HG03520 (cell line): Measurements from ENCODE around the gene FUT6.
"Not testable (repeated sequence)": the region's sequence is repeated elsewhere in the genome, so short reads cannot be mapped to it uniquely, and the experiment has no call there.

Experiments
- ATAC-seq: cut with Tn5 transposase; IDR thresholded peaks from one replicate; pipeline ENCODE4 v1.9.1; 2021; ENCODE audit warnings: mild to moderate bottlenecking, moderate library complexity; ENCODE audit not compliant: unreplicated experiment

The FUT6 gene

GRCh38 chr19:5857203-5858081 is 17.9 kb upstream of the FUT6 start:
- ATAC-seq: no peak

DNA sequence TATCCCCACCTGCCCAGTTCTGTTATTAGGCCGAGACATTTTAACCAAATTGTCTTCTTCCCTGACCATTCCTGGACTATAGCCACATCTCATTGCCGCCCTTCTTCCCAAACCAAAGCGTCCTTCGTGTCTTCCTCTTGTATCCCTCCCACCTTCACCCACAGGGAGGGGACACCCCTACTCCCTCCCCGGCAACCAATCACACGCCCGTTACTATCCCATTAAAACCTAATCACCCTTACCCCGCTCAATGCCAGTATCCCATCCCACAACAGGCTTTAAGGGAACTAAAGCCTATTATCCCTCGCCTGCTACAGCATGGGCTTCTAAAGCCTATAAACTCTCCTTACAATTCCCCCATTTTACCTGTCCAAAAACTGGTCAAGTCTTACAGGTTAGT is 15.6 kb upstream of the FUT6 start:
- ATAC-seq: not testable (repeated sequence)

GRCh38 chr19:5854121-5854520 is 14.6 kb upstream of the FUT6 start:
- ATAC-seq: not testable (repeated sequence)

- ATAC-seq: no peak
These were observed 11.8 kb upstream of the FUT6 start, which contains the start of gene FUT3 for GRCh38 chr19:5851302-5851701. Gene FUT3 (minus strand): TSS chr19:5851449.

DNA sequence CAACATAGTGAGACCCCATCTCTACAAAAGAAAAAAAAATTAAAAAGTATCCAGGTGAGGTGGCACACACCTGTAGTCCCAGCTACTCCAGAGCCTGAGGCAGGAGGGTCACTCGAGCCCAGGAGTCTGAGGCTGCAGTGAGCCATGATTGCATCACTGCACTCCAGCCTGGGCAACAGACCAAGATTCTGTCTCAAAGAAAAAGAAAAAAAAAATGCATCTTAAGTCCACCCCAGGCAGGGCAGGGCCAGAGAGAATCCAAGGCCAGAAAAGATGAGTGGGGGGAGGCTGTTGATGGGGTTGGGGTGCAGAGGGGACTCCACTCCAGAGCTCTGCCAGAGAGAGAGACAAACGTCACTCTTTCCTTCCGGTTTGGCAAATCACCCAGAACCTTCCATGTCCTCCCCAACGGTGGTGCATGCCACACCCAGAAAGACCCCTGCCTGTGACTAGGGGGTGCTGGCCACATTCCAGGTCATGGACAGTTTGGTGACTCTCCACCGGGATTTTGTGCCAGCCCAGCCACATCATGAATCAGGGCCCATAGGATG is 11.3 kb upstream of the FUT6 start:
- ATAC-seq: no peak

DNA sequence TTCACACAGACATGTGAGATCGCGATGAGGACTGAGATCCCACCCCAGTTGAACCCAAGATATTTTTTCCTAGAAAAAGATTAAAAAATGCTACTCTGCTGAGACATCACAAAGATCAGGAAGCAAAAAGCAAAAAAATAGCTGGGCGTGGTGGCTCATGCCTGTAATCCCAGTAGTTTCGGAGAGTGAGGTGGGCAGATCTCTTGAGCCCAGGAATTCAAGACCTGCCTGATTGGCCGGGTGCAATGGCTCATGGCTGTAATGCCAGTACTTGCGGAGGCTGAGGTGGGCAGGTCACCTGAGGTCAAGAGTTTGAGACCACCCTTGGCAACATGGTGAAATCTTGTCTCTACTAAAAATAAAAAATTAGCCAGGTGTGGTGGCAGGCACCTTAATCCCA is 10.7 kb upstream of the FUT6 start:
- no peak for ATAC-seq

DNA sequence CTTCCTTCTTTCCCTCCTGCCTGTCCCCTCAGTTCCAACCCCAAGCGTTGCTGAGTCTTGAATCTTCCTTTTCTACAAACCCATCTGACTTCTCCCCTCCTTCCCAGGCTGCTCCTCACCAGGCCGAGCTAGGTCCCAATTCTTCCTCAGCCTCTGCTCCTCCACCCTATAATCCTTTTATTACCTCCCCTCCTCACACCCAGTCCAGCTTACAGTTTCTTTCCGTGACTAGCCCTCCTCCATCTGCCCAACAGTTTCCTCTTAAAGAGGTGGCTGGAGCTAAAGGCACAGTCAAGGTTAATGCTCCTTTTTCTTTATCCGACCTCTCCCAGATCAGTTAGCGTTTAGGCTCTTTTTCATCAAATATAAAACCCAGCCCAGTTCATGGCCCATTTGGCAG is 9.1 kb upstream of the FUT6 start:
- not testable (repeated sequence) for ATAC-seq

DNA sequence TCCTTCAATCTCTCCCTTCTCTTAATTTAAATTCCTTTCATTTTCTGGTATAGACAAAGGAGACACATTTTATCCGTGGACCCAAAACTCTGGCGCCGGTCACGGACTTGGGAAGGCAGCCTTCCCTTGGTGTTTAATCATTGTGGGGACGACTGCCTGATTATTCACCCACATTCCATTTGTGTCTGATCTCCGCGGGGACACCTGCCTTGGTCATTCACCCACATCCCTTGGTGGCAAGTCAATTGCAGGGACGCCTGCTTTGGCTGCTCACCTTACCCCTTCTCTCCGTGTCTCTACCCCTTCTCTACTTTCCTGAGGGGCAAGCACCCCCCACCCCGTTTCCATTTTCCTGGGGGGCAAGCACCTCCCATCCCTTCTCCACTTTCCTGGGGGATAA is 8.3 kb upstream of the FUT6 start:
- ATAC-seq: not testable (repeated sequence)

DNA sequence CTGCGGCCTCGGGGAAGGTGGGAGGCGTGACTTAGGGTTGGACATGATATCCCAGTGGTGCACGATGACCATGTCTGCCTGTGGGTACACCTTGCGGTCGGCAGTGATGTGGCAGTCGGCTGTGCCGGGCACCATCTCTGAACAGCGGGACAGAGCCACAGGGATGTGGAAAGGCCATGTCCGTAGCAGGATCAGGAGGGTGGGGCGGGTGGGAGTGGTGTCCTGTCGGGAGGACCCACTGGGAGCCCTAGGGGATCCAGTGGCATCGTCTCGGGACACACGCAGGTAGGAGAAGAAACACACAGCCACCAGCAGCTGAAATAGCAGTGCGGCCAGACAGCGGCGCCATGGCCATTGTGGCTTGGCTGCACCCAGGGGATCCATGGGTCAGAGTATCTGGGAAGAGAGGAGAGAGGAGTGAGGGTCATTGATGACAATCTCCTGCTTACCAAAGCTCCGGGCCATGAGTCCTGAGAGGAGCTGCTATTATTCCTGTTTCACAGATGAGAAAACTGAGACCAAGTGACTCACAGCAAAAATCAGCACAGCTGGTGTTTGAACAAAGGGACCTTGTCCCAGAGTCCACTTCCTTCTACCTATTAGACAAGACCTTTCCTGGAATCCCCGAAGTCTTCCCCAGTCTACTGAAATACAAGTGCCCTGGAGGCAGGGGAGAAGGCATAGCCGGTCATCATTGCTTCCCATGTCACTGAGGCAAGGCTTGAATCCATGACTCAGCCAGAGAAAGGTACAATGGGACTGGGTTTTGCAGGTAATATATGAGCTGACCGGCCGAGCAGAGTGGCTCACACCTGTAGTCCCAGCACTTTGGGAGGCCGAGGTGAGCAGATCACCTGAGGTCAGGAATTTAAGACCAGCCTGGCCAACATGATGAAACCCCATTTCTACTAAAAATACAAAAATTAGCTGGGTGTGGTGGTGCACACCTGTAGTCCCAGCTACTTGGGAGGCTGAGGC is 5.2 kb upstream of the FUT6 start:
- ATAC-seq: no peak

DNA sequence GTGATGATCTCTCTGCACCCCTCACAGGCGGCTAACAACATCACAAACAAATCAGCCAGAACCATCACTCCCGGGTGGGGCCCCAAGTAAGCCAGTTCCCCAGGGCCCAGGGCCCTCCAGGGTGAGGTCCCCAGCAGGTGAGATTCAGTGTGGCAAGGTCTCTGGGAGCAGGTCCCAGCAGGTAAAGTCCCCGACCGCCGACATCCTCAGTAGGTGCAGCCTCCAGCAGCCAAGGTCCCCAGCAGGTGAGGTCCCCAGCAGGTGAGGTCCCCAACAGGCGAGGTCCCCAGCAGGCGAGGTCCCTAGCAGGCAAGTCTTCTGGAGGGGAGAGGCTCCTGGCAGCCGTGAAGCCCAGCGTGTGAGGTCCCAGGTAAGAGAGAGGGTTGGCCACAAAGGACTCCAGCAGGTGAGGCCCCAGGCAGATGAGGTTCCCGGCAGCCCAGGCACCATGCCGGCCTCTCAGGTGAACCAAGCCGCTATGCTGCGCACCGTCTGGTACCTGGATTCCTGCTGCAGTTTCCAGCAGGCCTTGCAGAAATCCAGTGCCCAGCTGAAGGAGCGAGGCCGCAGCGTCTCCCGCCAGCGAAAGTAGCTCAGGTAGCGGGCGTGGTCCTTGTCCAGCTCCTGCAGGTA is 3.9 kb upstream of the FUT6 start:
- ATAC-seq: no peak

DNA sequence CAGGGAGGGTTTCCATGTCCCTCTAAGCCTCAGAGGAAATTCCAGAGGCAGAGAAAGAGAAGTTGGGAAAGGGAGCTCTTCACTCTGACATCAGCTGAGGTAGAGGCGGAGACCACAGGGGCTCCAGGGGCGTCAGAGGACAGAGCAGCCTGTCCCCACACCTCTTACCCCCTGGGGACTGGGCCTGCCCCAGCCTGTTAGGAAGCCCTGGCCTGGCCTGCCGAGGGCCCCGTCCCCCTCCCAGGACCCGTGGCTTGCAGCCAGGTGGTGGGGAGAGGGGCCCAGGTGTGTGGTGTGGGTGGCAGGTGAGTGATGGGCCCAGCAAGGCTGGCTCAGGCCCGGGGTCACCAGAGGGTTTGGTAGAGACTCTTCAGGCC is 2.2 kb upstream of the FUT6 start:
- not testable (repeated sequence) for ATAC-seq

DNA sequence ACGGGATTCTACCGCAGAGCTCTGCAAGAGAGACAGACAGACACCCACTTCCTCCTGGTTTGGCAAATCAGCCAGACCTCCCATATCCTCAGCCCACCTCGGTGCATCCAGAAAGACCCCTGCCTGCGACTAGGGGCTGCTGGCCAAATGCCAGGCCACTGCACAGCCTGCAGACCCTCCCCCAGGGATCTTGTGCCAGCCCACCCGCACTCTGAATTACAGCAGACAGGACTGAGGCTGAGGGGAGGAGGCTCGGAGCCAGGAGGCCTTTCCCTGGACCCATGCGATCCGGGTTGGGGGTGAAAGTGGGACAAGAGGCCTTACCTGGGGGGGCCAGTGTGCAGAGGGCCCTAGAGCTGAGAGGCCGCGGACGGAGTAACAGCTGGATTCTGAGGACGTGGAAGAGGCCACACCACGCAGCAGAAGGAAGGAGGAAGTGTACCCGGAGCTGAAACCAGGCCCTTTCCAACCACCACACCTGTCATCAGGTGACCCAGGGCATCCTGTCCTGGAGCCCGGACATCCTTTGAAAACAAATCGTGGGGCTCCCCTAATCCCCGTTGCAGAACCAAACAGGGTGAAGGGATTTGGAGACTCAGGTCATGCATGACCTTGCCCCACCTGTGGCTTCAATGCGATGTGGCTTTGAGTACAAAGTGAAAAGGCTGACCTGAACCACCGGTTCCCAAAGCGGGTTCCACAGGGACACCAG is 993 bp downstream of the FUT6 start:
- ATAC-seq: no peak

- ATAC-seq: no peak
These were observed 1.6 kb downstream of the FUT6 start for GRCh38 chr19:5837761-5838352.

GRCh38 chr19:5832527-5833216 is 6.8 kb downstream of the FUT6 start:
- ATAC-seq: no peak

- no peak for ATAC-seq
These were observed 7.4 kb downstream of the FUT6 start for GRCh38 chr19:5832061-5832460.

GRCh38 chr19:5831159-5831558 is 8.3 kb downstream of the FUT6 start:
- ATAC-seq: no peak

DNA sequence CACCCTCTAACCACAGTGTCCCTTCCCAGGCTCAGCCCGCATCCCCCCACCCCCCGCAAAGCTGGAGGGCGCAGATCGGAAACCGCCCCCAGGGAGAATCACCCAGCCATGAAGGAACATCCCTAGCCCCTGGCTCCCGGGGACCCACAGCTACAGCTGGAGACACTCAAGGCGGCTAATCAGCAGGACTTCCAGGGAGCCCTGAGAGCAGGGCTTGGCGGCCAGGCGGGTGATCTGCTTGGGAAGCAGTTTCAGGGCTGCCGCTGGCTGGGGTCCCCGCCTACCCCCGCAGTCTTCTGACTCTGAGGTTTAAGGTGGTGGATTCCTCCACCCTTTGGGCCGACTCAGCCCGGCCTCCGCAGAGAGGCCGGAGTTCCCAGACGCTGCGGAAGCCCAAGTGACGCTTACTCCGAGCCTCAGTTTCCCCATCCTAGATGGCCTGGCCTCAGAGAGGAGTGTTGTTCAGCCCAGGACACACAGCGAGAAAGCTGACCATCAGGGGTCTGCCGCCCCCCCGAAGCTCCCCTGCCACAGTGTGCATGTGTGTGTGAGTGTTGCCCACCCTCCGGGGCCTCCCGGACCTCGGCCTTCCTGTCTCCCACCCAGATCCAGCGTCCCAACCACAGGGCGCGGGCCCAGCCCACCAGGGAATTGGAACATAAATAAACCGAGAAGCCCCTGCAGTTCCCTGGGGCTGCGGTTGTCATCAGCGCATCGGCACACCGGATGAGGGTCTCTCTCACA is 9.8 kb downstream of the FUT6 start:
- no peak for ATAC-seq
